Measurements from ENCODE around the gene FKTN.

The FKTN gene

DNA sequence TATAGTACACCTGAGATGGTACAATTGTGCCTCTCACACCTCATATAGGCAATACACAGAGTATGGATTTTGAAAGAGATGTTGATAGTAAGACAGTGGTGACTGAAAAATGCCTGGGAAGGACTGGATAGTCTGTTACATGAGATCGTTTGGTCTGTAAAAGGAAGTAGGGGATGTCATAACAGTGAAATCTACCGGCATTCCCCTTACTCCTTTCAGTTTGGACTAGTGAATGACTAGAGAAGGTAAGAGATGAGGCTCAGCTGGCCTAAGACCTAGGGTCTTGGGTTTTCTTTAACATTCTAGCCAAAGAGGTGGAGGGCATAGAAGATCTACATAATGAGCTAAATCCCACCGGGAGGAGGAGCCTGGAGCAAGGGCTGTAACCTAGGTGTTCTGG, 112.4 kb downstream of the FKTN start:
- no peak overlapping the region for H3K27ac ChIP-seq (ENCODE audit: low read length)
- H3K36me3 ChIP-seq (replicated peaks; ENCODE audit: insufficient read depth, low read length): no peaks in the 10 kb centered on the region
- H3K4me3 ChIP-seq (ENCODE audit: low read length): no peak overlapping the region
- no peak for DNase-seq
- H3K4me1 ChIP-seq (ENCODE audit: low read length): 0 out of 2 replicates have a peak, but pooled peaks cover 4% of the 10 kb centered on the region
- H3K9ac ChIP-seq (ENCODE audit: low read length): no peak overlapping the region
- no peak overlapping the region for H2AFZ ChIP-seq (ENCODE audit: low read length)
- no peaks in the 10 kb centered on the region for H4K20me1 ChIP-seq (ENCODE audit: insufficient read depth, low read length)
- H3K4me2 ChIP-seq (ENCODE audit: low read depth, low read length): no peak overlapping the region
- H3F3A ChIP-seq (ENCODE audit: insufficient read depth, low read length): no peaks in the 10 kb centered on the region
- H3K27me3 ChIP-seq (replicated peaks; ENCODE audit: insufficient read depth, low read length): no peaks in the 10 kb centered on the region
- H3K79me2 ChIP-seq (ENCODE audit: low read length): no peaks in the 10 kb centered on the region
- TF ChIP-seq EZH2 (optimal IDR thresholded peaks at IDR 0.05; ENCODE audit: low read depth, low read length) (no peak), EZH2phosphoT487 (IDR thresholded peaks at IDR 0.05; ENCODE audit: low read length) (no peak)
- TF ChIP-seq, protein P1, sequence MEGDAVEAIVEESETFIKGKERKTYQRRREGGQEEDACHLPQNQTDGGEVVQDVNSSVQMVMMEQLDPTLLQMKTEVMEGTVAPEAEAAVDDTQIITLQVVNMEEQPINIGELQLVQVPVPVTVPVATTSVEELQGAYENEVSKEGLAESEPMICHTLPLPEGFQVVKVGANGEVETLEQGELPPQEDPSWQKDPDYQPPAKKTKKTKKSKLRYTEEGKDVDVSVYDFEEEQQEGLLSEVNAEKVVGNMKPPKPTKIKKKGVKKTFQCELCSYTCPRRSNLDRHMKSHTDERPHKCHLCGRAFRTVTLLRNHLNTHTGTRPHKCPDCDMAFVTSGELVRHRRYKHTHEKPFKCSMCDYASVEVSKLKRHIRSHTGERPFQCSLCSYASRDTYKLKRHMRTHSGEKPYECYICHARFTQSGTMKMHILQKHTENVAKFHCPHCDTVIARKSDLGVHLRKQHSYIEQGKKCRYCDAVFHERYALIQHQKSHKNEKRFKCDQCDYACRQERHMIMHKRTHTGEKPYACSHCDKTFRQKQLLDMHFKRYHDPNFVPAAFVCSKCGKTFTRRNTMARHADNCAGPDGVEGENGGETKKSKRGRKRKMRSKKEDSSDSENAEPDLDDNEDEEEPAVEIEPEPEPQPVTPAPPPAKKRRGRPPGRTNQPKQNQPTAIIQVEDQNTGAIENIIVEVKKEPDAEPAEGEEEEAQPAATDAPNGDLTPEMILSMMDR (IDR thresholded peaks at IDR 0.05; ENCODE audit: low read length): no peak
- H3K9me3 ChIP-seq (replicated peaks; ENCODE audit: insufficient read depth, low read length): no peaks in the 10 kb centered on the region
- no peaks in the 10 kb centered on the region for H3K9me2 ChIP-seq (replicated peaks; ENCODE audit: insufficient read depth, low read length)

DNA sequence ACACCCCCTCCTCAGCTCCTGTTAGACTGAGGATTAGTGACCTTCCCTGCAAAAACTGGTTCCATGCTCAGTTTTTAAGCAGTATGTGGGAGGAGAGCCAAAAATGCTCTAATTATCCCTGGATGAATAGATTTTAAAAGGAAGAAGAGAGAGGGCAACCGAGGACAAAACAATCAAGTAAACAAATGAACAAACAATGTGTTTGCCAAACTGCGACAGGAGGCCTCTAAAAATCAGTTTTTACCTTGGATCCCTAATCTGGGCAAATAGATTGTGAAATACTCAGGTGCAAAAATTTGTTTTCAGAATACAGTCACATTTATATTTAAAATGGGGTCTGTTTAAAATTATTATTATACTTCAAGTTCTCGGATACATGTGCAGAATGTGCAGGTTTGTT, 112.8 kb downstream of the FKTN start:
- no peak overlapping the region for H3K4me3 ChIP-seq (ENCODE audit: low read length)
- H3K79me2 ChIP-seq (ENCODE audit: low read length): no peaks in the 10 kb centered on the region
- TF ChIP-seq EZH2 (optimal IDR thresholded peaks at IDR 0.05; ENCODE audit: low read depth, low read length) (no peak), EZH2phosphoT487 (IDR thresholded peaks at IDR 0.05; ENCODE audit: low read length) (no peak)
- TF ChIP-seq, protein P1 (IDR thresholded peaks at IDR 0.05; ENCODE audit: low read length): no peak
- no peak overlapping the region for H2AFZ ChIP-seq (ENCODE audit: low read length)
- DNase-seq: no peak
- no peaks in the 10 kb centered on the region for H3F3A ChIP-seq (ENCODE audit: insufficient read depth, low read length)
- no peaks in the 10 kb centered on the region for H3K27me3 ChIP-seq (replicated peaks; ENCODE audit: insufficient read depth, low read length)
- no peaks in the 10 kb centered on the region for H3K9me3 ChIP-seq (replicated peaks; ENCODE audit: insufficient read depth, low read length)
- no peaks in the 10 kb centered on the region for H3K36me3 ChIP-seq (replicated peaks; ENCODE audit: insufficient read depth, low read length)
- 0 out of 2 replicates have a peak, but pooled peaks cover 4% of the 10 kb centered on the region for H3K4me1 ChIP-seq (ENCODE audit: low read length)
- no peak overlapping the region for H3K9ac ChIP-seq (ENCODE audit: low read length)
- no peaks in the 10 kb centered on the region for H4K20me1 ChIP-seq (ENCODE audit: insufficient read depth, low read length)
- no peak overlapping the region for H3K27ac ChIP-seq (ENCODE audit: low read length)
- no peaks in the 10 kb centered on the region for H3K9me2 ChIP-seq (replicated peaks; ENCODE audit: insufficient read depth, low read length)
- H3K4me2 ChIP-seq (ENCODE audit: low read depth, low read length): no peak overlapping the region

DNA sequence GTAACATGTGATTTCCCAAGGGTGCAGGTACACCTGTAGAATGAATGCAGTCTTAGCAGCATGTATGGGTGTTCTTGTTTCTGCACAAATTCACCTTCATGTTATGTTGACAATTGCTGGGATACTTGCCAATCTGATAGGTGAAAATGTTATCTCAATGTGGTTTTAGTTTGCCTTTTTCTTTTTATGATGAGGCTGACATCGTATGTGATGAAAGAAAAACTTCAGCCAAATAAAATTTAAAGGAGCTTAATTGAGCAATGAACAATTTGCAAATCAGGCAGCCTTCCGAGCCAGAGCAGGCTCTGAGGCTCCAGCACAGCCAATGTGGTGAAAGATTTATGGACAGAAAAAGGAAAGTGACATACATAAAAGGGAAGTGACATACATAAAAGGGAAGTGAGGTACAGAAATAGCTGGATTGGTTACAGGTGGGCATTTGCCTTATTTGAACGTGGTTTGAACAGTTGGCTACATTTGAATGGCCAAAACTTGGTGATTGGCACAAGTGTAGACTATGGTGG, 114.8 kb downstream of the FKTN start:
- Histone ChIP-seq H3K9ac (ENCODE audit: low read length) (no peak overlapping the region), H3K4me1 (ENCODE audit: low read length) (0 out of 2 replicates have a peak, but pooled peaks cover 4% of the 10 kb centered on the region), H3K79me2 (ENCODE audit: low read length) (no peaks in the 10 kb centered on the region), H3K9me2 (replicated peaks; ENCODE audit: insufficient read depth, low read length) (no peaks in the 10 kb centered on the region), H4K20me1 (ENCODE audit: insufficient read depth, low read length) (no peaks in the 10 kb centered on the region), H2AFZ (ENCODE audit: low read length) (no peak overlapping the region), H3K4me2 (ENCODE audit: low read depth, low read length) (no peak overlapping the region), H3K9me3 (replicated peaks; ENCODE audit: insufficient read depth, low read length) (no peaks in the 10 kb centered on the region), H3K27ac (ENCODE audit: low read length) (no peak overlapping the region), H3F3A (ENCODE audit: insufficient read depth, low read length) (no peaks in the 10 kb centered on the region), H3K27me3 (replicated peaks; ENCODE audit: insufficient read depth, low read length) (no peaks in the 10 kb centered on the region), H3K36me3 (replicated peaks; ENCODE audit: insufficient read depth, low read length) (no peaks in the 10 kb centered on the region), H3K4me3 (ENCODE audit: low read length) (no peak overlapping the region)
- TF ChIP-seq EZH2 (optimal IDR thresholded peaks at IDR 0.05; ENCODE audit: low read depth, low read length) (no peak), EZH2phosphoT487 (IDR thresholded peaks at IDR 0.05; ENCODE audit: low read length) (no peak)
- TF ChIP-seq, protein P1 (IDR thresholded peaks at IDR 0.05; ENCODE audit: low read length): no peak
- no peak for DNase-seq

All from MM.1S (cell line).